ENCODE data around the gene RSBN1L. TPM values are rescaled to one million over a fixed set of nuclear protein-coding genes. Genes with fewer than 3 reads are reported as not detected.

Gene RSBN1L
- polyA plus RNA-seq, 1 of the 3 experiments (the other 2 are of a cell fraction) = 6.5 TPM

- peaks cover 39% of the 10 kb centered on the region for H3K79me2 ChIP-seq (ENCODE audit: insufficient read depth)
- DNase-seq = no peak
- 92% methylated on average over 7 of the region's 7 CpGs for WGBS (ENCODE audit: low lambda C conversion rate)
- H3F3A ChIP-seq (replicated peaks; ENCODE audit: insufficient read depth) = no peaks in the 10 kb centered on the region
- ChIA-PET POLR2A (no interaction called here), CTCF (interaction anchor here (1.0 kb wide), 1 partner anchor 18 kb away, joined by 3 read pairs; no protein-coding TSS in a partner anchor)
- no peak overlapping the region for H2AFZ ChIP-seq (ENCODE audit: low read depth)
- no peaks in the 10 kb centered on the region for H3K9me3 ChIP-seq
- no peaks in the 10 kb centered on the region for H4K20me1 ChIP-seq (ENCODE audit: insufficient read depth)
- no peak overlapping the region for H3K9ac ChIP-seq
- no peaks in the 10 kb centered on the region for H3K27me3 ChIP-seq (ENCODE audit: insufficient read depth)
- H3K4me2 ChIP-seq = no peak overlapping the region
- no peaks in the 10 kb centered on the region for H3K9me2 ChIP-seq
- H3K36me3 ChIP-seq (replicated peaks in 1 of 2; ENCODE audit: control insufficient read depth in 1 of 2, insufficient read depth in 2 of 2, low read length in 1 of 2) = no peaks in the 10 kb centered on the region
- no peak overlapping the region for H3K4me3 ChIP-seq (ENCODE audit: low read depth in 2 of 2, low read length in 1 of 2)
- no peak overlapping the region for H3K27ac ChIP-seq (ENCODE audit: low read depth in 2 of 2, low read length in 1 of 2)
- TF ChIP-seq CHD2 (IDR thresholded peaks at IDR 0.05; ENCODE audit: low read length, partially characterized antibody) = no peak
- TF ChIP-seq RFX5 (IDR thresholded peaks at IDR 0.05; ENCODE audit: low read length) = no peak
- TF ChIP-seq REST (IDR thresholded peaks at IDR 0.05; ENCODE audit: low read depth, low read length) = no peak
- TF ChIP-seq ZBTB33 (IDR thresholded peaks at IDR 0.05; ENCODE audit: borderline replicate concordance, low read depth) = no peak
- no peak for TF ChIP-seq SIN3A (IDR thresholded peaks at IDR 0.05; ENCODE audit: borderline replicate concordance, low read depth, low read length)
- TF ChIP-seq TEAD4 (IDR thresholded peaks at IDR 0.05; ENCODE audit: borderline replicate concordance, insufficient read depth) = no peak
- no peak for TF ChIP-seq CTCF (IDR thresholded peaks at IDR 0.05)
- TF ChIP-seq FOXJ3 (CRISPR knock-in tag; IDR thresholded peaks at IDR 0.05) = no peak
- TF ChIP-seq EP300 (IDR thresholded peaks at IDR 0.05; ENCODE audit: borderline replicate concordance in 1 of 2, low read depth in 1 of 2, low read length in 1 of 2) = no peak
- TF ChIP-seq IRF3 (IDR thresholded peaks at IDR 0.05; ENCODE audit: low read depth, low read length) = no peak
- TF ChIP-seq FOXM1 (IDR thresholded peaks at IDR 0.05; ENCODE audit: low read depth) = no peak
- H3K4me1 ChIP-seq (ENCODE audit: control insufficient read depth in 1 of 2, insufficient read depth in 2 of 2, low read depth in 1 of 2, low read length in 1 of 2) = peaks cover 4 to 6% of the 10 kb centered on the region in 2 experiments; a peak in 3 of 4 replicates
Observed at GRCh38 chr7:77831481-77831880, 135.2 kb downstream of the RSBN1L start.
